Neural crest cell (in vitro differentiated cells): ENCODE results near the gene FAM50B. TPM values are rescaled to one million over a fixed set of nuclear protein-coding genes. Genes with fewer than 3 reads are reported as not detected.

ENCODE experiments used
- DNase-seq: peaks from one replicate; pipeline ENCODE4 v3.0.0; 2021; ENCODE audit warnings: low read depth, mixed read lengths, low spot score
- H3K27ac Mint-ChIP-seq: one replicate; pipeline ENCODE4 v1.8.0; 2021; ENCODE audit warnings: mild to moderate bottlenecking, mixed read lengths; ENCODE audit not compliant: unreplicated experiment
- H3K27me3 Mint-ChIP-seq: 2 replicates; pipeline ENCODE4 v1.8.0; 2021; ENCODE audit warnings: low read depth, mild to moderate bottlenecking, mixed read lengths
- H3K36me3 Mint-ChIP-seq: 2 replicates; pipeline ENCODE4 v1.8.0; 2021; ENCODE audit warnings: low read depth, mild to moderate bottlenecking, mixed read lengths
- H3K4me1 Mint-ChIP-seq: 2 replicates; pipeline ENCODE4 v1.8.0; 2021; ENCODE audit warnings: mixed read lengths
- H3K4me3 Mint-ChIP-seq: one replicate; pipeline ENCODE4 v1.8.0; 2021; ENCODE audit warnings: mild to moderate bottlenecking, mixed read lengths
- H3K9me3 Mint-ChIP-seq: 2 replicates; pipeline ENCODE4 v1.8.0; 2021; ENCODE audit warnings: mixed read lengths
- total RNA-seq: library from RNA; stranded (reverse); gene quantifications from 2 replicates; pipeline ENCODE4 v1.2.1, GENCODE V29; 2021
- TF ChIP-seq, protein P1 (sequence below): fragments of 200-600 bp; sonication (generic); conservative IDR thresholded peaks from 2 replicates; pipeline ENCODE4 v1.5.0; 2021; ENCODE audit warnings: antibody characterized with exemption, mild to moderate bottlenecking

Gene FAM50B
- total RNA-seq, 1 donor from 2014 or later: 2.9 TPM

DNA sequence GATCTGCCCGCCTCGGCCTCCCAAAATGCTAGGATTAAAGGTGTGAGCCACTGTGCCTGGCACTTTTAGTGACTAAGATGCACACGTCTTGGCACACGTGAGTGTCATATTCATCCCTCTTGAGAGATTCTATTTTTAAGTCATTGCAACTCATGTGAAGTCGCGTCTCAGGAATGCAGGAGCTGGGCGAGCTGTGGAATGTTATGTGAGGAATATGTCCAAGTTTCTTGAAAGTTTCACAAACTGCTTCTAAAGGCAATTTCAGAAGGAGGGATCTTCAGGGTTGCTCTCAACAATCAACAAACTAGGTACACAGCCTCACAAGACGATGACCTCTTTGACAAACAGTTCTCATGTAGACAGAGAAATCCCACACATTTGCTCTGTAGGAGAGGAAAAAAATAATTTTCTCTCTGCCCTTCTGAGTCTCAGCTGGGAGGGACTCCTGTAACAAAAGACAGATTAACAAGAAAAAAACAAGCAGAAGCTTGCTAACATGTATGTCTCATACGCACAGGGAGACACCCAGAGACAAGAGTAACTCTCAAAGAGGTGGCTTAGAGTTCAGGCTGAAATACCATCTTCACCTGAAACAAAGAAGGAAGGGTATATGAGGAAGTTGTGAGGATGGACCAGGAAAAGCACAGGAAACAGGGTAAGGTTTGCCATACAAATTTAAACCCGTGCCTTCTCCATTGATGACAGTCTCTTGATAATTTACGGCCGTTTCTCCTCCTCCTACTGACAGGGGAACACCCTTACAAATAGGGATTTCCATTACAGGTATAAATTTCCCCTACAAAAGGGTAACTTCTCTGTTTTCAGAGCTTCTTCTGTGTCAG lies 45.3 kb upstream of the FAM50B start:
- H3K27ac Mint-ChIP-seq: peak overlapping the region; percentile 82
- peaks cover 43% of the 10 kb centered on the region for H3K4me1 Mint-ChIP-seq
- no peaks in the 10 kb centered on the region for H3K9me3 Mint-ChIP-seq
- no peaks in the 10 kb centered on the region for H3K27me3 Mint-ChIP-seq
- TF ChIP-seq, protein P1, sequence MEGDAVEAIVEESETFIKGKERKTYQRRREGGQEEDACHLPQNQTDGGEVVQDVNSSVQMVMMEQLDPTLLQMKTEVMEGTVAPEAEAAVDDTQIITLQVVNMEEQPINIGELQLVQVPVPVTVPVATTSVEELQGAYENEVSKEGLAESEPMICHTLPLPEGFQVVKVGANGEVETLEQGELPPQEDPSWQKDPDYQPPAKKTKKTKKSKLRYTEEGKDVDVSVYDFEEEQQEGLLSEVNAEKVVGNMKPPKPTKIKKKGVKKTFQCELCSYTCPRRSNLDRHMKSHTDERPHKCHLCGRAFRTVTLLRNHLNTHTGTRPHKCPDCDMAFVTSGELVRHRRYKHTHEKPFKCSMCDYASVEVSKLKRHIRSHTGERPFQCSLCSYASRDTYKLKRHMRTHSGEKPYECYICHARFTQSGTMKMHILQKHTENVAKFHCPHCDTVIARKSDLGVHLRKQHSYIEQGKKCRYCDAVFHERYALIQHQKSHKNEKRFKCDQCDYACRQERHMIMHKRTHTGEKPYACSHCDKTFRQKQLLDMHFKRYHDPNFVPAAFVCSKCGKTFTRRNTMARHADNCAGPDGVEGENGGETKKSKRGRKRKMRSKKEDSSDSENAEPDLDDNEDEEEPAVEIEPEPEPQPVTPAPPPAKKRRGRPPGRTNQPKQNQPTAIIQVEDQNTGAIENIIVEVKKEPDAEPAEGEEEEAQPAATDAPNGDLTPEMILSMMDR: no peak
- no peak for DNase-seq
- H3K4me3 Mint-ChIP-seq: no peak overlapping the region
- no peaks in the 10 kb centered on the region for H3K36me3 Mint-ChIP-seq

DNA sequence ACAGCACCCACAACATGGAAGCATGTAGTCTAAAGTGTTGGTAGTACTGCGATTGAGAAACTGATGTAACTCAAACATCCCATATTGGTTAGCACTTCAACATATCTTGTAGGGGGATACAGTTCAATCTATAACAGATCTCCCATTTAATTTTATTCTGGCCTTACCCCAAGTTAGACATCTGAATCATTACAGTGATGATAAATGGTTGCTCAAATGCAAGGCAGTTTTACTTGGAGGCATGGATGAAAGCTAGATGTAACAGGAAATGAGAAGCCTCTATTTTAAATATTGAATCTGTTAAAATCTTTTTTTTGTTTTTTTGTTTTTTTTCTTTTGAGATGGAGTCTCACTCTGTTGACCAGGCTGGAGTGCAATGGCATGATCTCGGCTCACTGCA lies 44.2 kb upstream of the FAM50B start:
- no peaks in the 10 kb centered on the region for H3K27me3 Mint-ChIP-seq
- H3K9me3 Mint-ChIP-seq: no peaks in the 10 kb centered on the region
- H3K4me1 Mint-ChIP-seq: peaks cover 39% of the 10 kb centered on the region
- H3K27ac Mint-ChIP-seq: no peak overlapping the region
- DNase-seq: no peak
- TF ChIP-seq, protein P1: no peak
- H3K4me3 Mint-ChIP-seq: no peak overlapping the region
- H3K36me3 Mint-ChIP-seq: no peaks in the 10 kb centered on the region

DNA sequence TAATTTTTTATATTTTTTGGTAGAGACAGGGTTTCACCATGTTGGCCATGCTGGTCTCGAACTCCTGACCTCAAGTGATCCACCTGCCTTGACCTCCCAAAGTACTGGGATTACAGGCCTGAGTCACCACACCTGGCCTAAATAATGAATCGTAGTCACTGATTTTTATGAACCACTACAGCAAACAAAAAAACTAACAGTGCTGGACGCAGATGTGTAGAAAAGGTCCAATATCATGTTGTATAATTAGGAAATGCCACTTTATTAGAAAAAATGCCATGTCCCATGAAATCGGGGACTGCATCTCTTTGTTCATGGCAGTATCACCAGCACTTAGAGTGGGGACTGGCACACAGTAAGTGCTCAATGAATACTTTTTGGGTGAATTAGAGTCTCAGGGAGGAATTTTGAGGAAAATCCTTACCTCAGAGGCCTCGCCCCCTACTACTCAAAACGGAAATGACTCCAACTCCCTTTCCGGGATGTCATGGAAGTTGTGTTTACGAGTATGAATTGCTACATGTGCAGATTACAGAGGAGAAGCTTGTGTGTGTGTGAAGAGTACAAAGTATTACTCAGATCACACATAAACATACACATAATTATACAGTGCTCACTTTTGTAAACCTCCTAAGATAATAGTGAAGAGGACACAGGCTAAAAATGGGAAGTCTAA lies 43.6 kb upstream of the FAM50B start:
- Mint-ChIP-seq H3K27me3 (no peaks in the 10 kb centered on the region), H3K4me1 (peaks cover 35% of the 10 kb centered on the region), H3K27ac (no peak overlapping the region), H3K9me3 (no peaks in the 10 kb centered on the region), H3K36me3 (no peaks in the 10 kb centered on the region), H3K4me3 (no peak overlapping the region)
- TF ChIP-seq, protein P1: no peak
- DNase-seq: no peak

DNA sequence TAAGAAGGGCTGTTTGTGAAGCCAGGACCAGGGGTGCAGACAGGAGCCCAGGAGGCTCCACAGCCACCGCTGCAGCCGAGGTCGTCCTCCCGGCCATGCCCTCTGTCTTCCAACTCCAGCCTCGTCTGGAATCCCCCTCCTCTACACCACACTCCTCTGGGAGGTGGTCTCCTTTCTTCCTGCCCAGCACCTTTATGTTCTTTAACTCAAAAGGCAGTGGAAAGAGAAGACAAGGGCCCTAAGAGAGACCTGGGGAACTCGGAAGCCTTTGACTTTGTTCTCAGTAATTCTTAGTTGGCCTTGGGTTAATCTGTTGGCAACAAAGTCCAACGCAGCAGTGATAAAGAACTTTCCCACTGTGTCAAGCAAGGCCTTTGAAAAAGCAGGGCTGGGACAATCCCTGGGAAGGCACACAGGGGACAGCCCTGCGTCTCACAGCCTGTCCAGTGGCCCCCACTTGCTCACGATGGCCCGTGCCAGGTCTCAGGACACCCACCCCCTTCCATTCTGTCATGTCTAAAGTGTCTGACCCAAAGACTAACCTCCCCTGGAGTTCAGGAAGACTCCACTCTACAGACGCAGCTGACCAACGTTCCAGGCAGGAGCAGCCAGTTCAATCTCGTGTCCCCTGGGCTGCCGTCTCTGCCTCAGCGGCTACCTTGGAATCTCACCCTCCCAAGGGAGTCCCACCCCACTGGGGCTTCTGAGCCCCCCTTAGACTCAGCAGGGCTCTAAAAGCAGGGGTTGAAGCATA lies 42.8 kb upstream of the FAM50B start:
- no peaks in the 10 kb centered on the region for H3K27me3 Mint-ChIP-seq
- H3K27ac Mint-ChIP-seq: no peak overlapping the region
- H3K36me3 Mint-ChIP-seq: no peaks in the 10 kb centered on the region

DNA sequence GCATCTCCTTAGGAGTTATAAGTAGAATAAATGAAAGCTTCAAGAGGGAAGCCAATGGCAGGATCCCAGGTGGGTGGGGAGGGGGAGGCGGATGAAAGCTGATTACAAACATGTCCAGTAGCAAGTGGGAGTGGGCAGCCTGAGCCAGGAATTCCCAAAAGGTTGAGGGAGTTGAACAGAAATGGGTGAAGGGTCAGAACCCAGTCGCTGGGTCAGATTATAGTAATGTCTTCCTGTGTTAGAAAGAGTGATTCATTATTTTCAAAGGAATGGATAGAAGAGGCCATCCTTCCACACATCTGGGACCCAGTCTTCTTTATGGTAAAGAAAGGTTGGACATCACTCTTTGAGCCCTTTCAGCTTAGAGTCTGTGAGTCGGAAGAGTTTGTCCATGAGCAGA lies 41.0 kb upstream of the FAM50B start:
- Mint-ChIP-seq H3K27me3 (no peaks in the 10 kb centered on the region), H3K4me3 (no peak overlapping the region), H3K4me1 (peaks cover 22% of the 10 kb centered on the region), H3K36me3 (no peaks in the 10 kb centered on the region), H3K9me3 (no peaks in the 10 kb centered on the region), H3K27ac (no peak overlapping the region)
- DNase-seq: no peak
- TF ChIP-seq, protein P1: no peak

More for the DNA sequence above, 42.8 kb upstream of the FAM50B start:
- TF ChIP-seq, protein P1: no peak
- no peak overlapping the region for H3K4me3 Mint-ChIP-seq
- DNase-seq: no peak
- H3K9me3 Mint-ChIP-seq: no peaks in the 10 kb centered on the region
- H3K4me1 Mint-ChIP-seq: peaks cover 29% of the 10 kb centered on the region
